ENCODE data around the gene COPB2.
A peak's percentile ranks its signal among the peaks of the same experiment; 100 is the strongest.

The COPB2 gene

DNA sequence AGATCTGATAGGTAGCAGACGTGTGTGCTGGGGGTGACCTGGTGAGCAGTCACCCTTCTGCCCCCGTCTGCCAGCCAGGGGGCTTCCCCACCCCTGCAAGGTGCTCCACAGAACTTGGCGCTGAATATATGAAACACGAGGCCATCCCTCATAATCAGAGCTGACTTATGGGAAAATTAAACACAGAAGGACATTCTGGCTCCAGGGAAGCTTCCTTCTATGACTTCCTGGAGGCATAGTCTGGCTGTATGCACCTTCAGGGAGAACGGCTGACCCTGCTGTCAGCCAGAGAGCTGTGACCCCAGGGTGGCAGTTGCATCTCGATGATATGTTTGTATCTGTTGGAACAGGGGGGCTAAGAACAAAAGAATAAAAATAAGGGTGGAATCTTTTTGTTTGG is 72.2 kb downstream of the COPB2 start:
- ATAC-seq: no peak; the same call in 2 of the 3 replicates
- TF ChIP-seq ZC3H10 (CRISPR knock-in tag; IDR thresholded peaks at IDR 0.05): no peak
- TF ChIP-seq ZFP30 (CRISPR knock-in tag; IDR thresholded peaks at IDR 0.05): no peak
- TF ChIP-seq CREB5 (CRISPR knock-in tag; IDR thresholded peaks at IDR 0.05; ENCODE audit: low read depth): no peak
- no peak for TF ChIP-seq ZNF8 (CRISPR knock-in tag; IDR thresholded peaks at IDR 0.05)
- TF ChIP-seq, protein P1, sequence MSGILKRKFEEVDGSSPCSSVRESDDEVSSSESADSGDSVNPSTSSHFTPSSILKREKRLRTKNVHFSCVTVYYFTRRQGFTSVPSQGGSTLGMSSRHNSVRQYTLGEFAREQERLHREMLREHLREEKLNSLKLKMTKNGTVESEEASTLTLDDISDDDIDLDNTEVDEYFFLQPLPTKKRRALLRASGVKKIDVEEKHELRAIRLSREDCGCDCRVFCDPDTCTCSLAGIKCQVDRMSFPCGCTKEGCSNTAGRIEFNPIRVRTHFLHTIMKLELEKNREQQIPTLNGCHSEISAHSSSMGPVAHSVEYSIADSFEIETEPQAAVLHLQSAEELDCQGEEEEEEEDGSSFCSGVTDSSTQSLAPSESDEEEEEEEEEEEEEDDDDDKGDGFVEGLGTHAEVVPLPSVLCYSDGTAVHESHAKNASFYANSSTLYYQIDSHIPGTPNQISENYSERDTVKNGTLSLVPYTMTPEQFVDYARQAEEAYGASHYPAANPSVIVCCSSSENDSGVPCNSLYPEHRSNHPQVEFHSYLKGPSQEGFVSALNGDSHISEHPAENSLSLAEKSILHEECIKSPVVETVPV (CRISPR knock-in tag; IDR thresholded peaks at IDR 0.05): no peak
- no peak for TF ChIP-seq BACH2 (CRISPR knock-in tag; IDR thresholded peaks at IDR 0.05; ENCODE audit: borderline replicate concordance)
- no peak for TF ChIP-seq ZNF70 (CRISPR knock-in tag; IDR thresholded peaks at IDR 0.05)
- TF ChIP-seq PPARA (CRISPR knock-in tag; IDR thresholded peaks at IDR 0.05; ENCODE audit: borderline replicate concordance): no peak
- no peak for TF ChIP-seq ZFP3 (CRISPR knock-in tag; IDR thresholded peaks at IDR 0.05)
- TF ChIP-seq, protein P2, sequence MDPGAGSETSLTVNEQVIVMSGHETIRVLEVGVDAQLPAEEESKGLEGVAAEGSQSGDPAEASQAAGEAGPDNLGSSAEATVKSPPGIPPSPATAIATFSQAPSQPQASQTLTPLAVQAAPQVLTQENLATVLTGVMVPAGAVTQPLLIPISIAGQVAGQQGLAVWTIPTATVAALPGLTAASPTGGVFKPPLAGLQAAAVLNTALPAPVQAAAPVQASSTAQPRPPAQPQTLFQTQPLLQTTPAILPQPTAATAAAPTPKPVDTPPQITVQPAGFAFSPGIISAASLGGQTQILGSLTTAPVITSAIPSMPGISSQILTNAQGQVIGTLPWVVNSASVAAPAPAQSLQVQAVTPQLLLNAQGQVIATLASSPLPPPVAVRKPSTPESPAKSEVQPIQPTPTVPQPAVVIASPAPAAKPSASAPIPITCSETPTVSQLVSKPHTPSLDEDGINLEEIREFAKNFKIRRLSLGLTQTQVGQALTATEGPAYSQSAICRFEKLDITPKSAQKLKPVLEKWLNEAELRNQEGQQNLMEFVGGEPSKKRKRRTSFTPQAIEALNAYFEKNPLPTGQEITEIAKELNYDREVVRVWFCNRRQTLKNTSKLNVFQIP (CRISPR knock-in tag; IDR thresholded peaks at IDR 0.05; ENCODE audit: borderline replicate concordance, low read depth): no peak
- TF ChIP-seq SNAI2 (CRISPR knock-in tag; IDR thresholded peaks at IDR 0.05): no peak
- TF ChIP-seq ARNTL (CRISPR knock-in tag; IDR thresholded peaks at IDR 0.05; ENCODE audit: borderline replicate concordance, low read depth): no peak
- no peak for TF ChIP-seq TCF4 (CRISPR knock-in tag; IDR thresholded peaks at IDR 0.05; ENCODE audit: borderline replicate concordance)
- TF ChIP-seq GLIS3 (CRISPR knock-in tag; IDR thresholded peaks at IDR 0.05): no peak
- TF ChIP-seq TOX (CRISPR knock-in tag; IDR thresholded peaks at IDR 0.05; ENCODE audit: borderline replicate concordance): no peak
- TF ChIP-seq, protein P3, sequence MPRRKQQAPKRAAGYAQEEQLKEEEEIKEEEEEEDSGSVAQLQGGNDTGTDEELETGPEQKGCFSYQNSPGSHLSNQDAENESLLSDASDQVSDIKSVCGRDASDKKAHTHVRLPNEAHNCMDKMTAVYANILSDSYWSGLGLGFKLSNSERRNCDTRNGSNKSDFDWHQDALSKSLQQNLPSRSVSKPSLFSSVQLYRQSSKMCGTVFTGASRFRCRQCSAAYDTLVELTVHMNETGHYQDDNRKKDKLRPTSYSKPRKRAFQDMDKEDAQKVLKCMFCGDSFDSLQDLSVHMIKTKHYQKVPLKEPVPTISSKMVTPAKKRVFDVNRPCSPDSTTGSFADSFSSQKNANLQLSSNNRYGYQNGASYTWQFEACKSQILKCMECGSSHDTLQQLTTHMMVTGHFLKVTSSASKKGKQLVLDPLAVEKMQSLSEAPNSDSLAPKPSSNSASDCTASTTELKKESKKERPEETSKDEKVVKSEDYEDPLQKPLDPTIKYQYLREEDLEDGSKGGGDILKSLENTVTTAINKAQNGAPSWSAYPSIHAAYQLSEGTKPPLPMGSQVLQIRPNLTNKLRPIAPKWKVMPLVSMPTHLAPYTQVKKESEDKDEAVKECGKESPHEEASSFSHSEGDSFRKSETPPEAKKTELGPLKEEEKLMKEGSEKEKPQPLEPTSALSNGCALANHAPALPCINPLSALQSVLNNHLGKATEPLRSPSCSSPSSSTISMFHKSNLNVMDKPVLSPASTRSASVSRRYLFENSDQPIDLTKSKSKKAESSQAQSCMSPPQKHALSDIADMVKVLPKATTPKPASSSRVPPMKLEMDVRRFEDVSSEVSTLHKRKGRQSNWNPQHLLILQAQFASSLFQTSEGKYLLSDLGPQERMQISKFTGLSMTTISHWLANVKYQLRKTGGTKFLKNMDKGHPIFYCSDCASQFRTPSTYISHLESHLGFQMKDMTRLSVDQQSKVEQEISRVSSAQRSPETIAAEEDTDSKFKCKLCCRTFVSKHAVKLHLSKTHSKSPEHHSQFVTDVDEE (CRISPR knock-in tag; IDR thresholded peaks at IDR 0.05): no peak
- TF ChIP-seq CSDC2 (CRISPR knock-in tag; IDR thresholded peaks at IDR 0.05): no peak
- no peak for TF ChIP-seq PATZ1 (CRISPR knock-in tag; IDR thresholded peaks at IDR 0.05; ENCODE audit: borderline replicate concordance)

- TF ChIP-seq GLIS3 (CRISPR knock-in tag; IDR thresholded peaks at IDR 0.05) (no peak), ZFP3 (CRISPR knock-in tag; IDR thresholded peaks at IDR 0.05) (no peak), ARNTL (CRISPR knock-in tag; IDR thresholded peaks at IDR 0.05; ENCODE audit: borderline replicate concordance, low read depth) (no peak)
- no peak for ATAC-seq
Observed at GRCh38 chr3:139313921-139314320, 75.5 kb downstream of the COPB2 start.

- TF ChIP-seq ZFP3 (CRISPR knock-in tag; IDR thresholded peaks at IDR 0.05) (0 out of 2 replicates have a peak, but pooled peaks have one; percentile 66), TOX (CRISPR knock-in tag; IDR thresholded peaks at IDR 0.05; ENCODE audit: borderline replicate concordance) (no peak), SNAI2 (CRISPR knock-in tag; IDR thresholded peaks at IDR 0.05) (no peak)
- ATAC-seq: peak; percentile 59
Observed at GRCh38 chr3:139312959-139313358, 76.5 kb downstream of the COPB2 start.

GRCh38 chr3:139312416-139312815 is 77.0 kb downstream of the COPB2 start:
- ATAC-seq: no peak
- TF ChIP-seq RARB (CRISPR knock-in tag; IDR thresholded peaks at IDR 0.05): no peak
- TF ChIP-seq SNAI2 (CRISPR knock-in tag; IDR thresholded peaks at IDR 0.05): no peak
- TF ChIP-seq OSR1 (CRISPR knock-in tag; IDR thresholded peaks at IDR 0.05): no peak
- TF ChIP-seq ZNF70 (CRISPR knock-in tag; IDR thresholded peaks at IDR 0.05): no peak
- TF ChIP-seq CSDC2 (CRISPR knock-in tag; IDR thresholded peaks at IDR 0.05): no peak
- TF ChIP-seq ZFP30 (CRISPR knock-in tag; IDR thresholded peaks at IDR 0.05): no peak
- no peak for TF ChIP-seq ARNTL (CRISPR knock-in tag; IDR thresholded peaks at IDR 0.05; ENCODE audit: borderline replicate concordance, low read depth)
- no peak for TF ChIP-seq ZFP3 (CRISPR knock-in tag; IDR thresholded peaks at IDR 0.05)
- no peak for TF ChIP-seq TCF4 (CRISPR knock-in tag; IDR thresholded peaks at IDR 0.05; ENCODE audit: borderline replicate concordance)
- no peak for TF ChIP-seq TOX (CRISPR knock-in tag; IDR thresholded peaks at IDR 0.05; ENCODE audit: borderline replicate concordance)
- TF ChIP-seq, protein P1 (CRISPR knock-in tag; IDR thresholded peaks at IDR 0.05): no peak
